Fibroblast of villous mesenchyme (primary cell): ENCODE data around the gene AJM1. TPM values are rescaled to one million over a fixed set of nuclear protein-coding genes. Genes with fewer than 3 reads are reported as not detected.

Source experiments
- DNase-seq: peaks from one replicate; pipeline ENCODE4 v3.0.0-alpha.2; 2010; ENCODE audit warnings: low read depth
- H3K4me3 ChIP-seq: 2 replicates; pipeline ENCODE4 v1.5.1; 2011; ENCODE audit warnings: low read depth, mild to moderate bottlenecking, low read length
- CTCF ChIP-seq: IDR thresholded peaks from 2 replicates; pipeline ENCODE4 v1.5.1; 2012; ENCODE audit warnings: low read depth, mild to moderate bottlenecking, low read length; ENCODE audit not compliant: insufficient read depth
- total RNA-seq: library from RNA; depleted of rRNA; stranded (reverse); fragments of >200 nt; gene quantifications from 2 replicates; pipeline ENCODE4 v1.2.3, GENCODE V29; 2012

The AJM1 gene
- total RNA-seq, 1 donor: 0.86 TPM

DNA sequence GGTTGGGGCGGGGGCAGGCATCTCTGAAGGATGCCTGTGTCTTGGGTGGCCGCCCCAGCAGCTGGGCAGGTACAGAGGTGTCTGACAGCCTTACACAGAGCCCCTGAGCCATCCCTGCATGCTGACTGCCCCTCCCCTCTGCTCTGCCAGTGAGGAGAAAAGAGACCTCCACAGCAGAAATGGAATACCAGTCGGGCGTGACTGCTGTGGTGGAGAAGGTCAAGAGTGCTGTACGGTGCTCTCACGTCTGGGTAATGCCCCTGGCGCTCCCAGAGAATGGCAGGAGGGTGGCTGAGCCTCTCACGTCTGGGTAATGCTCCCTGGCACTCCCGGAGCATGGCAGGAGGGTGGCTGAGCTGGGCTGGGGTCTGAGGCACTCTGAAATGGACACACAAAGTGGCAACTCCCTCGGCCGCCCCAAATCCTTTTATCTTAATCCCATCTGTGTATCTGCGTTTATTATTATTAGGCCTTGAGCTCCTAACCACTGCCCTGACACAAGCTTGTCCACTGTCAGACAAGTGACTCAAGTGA is 37.0 kb upstream of the AJM1 start:
- no peak for TF ChIP-seq CTCF
- H3K4me3 ChIP-seq: no peak overlapping the region
- no peak for DNase-seq

- DNase-seq: no peak
- TF ChIP-seq CTCF: no peak
- no peak overlapping the region for H3K4me3 ChIP-seq
Measured at GRCh38 chr9:136806067-136806466, 36.2 kb upstream of the AJM1 start.

- DNase-seq: no peak
- H3K4me3 ChIP-seq: peak overlapping the region; percentile 84
- no peak for TF ChIP-seq CTCF
Measured at GRCh38 chr9:136806631-136807201, 35.6 kb upstream of the AJM1 start.

DNA sequence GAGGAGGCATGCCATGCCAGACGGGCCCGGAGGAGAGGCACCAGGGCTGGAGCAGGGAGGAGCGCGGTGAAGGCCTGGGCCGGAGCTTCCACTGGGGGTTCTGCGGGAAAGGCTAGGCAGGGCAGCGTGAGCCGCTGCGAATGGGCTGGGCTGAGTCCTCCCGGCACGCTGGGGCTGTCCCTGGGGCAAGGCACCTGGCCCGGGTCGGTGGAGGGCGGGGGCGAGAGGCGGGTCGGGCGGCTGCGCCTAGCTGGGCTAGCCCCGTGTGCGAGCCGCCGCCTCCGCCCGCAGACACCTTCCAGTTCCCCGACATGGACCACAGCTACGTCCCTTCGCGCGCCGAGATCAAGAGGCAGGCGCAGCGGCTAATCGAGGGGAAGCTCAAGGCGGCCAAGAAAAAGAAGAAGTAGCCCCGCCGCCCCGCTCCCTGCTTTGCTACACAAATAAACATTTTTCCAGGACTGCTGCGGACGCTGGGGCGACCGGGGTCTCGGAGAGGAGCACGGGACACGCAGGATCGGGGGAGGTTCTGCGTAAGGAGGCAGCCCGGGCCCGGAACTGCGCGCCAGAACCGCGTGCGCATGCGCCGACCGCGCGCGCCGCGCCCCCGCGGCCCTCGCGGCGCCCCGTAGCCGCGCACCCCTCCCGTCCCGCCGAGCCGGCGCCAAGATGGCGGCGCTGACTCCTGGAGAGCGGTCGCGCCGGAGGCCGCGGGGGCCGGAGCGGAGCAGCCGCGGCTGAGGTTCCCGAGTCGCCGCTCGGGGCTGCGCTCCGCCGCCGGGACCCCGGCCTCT is 34.8 kb upstream of the AJM1 start, which contains the start of gene RABL6:
Gene RABL6, plus strand, starts transcription at position 668 of the 794 bp plus-strand sequence. CDS start 249 bp downstream, outside the sequence.
- TF ChIP-seq CTCF: no peak
- H3K4me3 ChIP-seq: peak within 1 kb of the TSS; percentile 84
- DNase-seq: peak; percentile 73

GRCh38 chr9:136808075-136808805 is 34.0 kb upstream of the AJM1 start:
- TF ChIP-seq CTCF: no peak
- DNase-seq: no peak
- peak overlapping the region; percentile 84 for H3K4me3 ChIP-seq

GRCh38 chr9:136808806-136809158 is 33.5 kb upstream of the AJM1 start:
- peak; percentile 61 for DNase-seq
- H3K4me3 ChIP-seq: peak overlapping the region; percentile 84
- TF ChIP-seq CTCF: no peak
